Measurements from ENCODE around the gene ZNF276.
"Not testable (repeated sequence)": the region's sequence is repeated elsewhere in the genome, so short reads cannot be mapped to it uniquely, and the experiment has no call there.

Gene ZNF276

GRCh38 chr16:89690392-89690901 is 30.9 kb upstream of the ZNF276 start:
- Histone ChIP-seq H3K36me3 (ENCODE audit: control insufficient read depth in 1 of 2, insufficient read depth in 2 of 2, low read length in 2 of 2) (peaks cover 22 to 46% of the 10 kb centered on the region in 2 donors), H3K9me3 (ENCODE audit: control insufficient read depth in 1 of 2, low read length in 2 of 2) (no peaks in the 10 kb centered on the region), H3K4me1 (ENCODE audit: control insufficient read depth in 1 of 2, insufficient read depth in 2 of 2, low read length in 2 of 2) (peaks cover 0 to 9% of the 10 kb centered on the region in 2 donors), H3K27ac (ENCODE audit: low read length) (no peak overlapping the region), H3K4me3 (ENCODE audit: low read depth in 1 of 2, low read length in 2 of 2) (no peak overlapping the region), H3K27me3 (ENCODE audit: low read depth, low read length) (no peaks in the 10 kb centered on the region)

GRCh38 chr16:89691231-89691985 is 29.9 kb upstream of the ZNF276 start:
- Histone ChIP-seq H3K4me1 (ENCODE audit: control insufficient read depth in 1 of 2, insufficient read depth in 2 of 2, low read length in 2 of 2) (peaks cover 0 to 9% of the 10 kb centered on the region in 2 donors), H3K4me3 (ENCODE audit: low read depth in 1 of 2, low read length in 2 of 2) (no peak overlapping the region), H3K36me3 (ENCODE audit: control insufficient read depth in 1 of 2, insufficient read depth in 2 of 2, low read length in 2 of 2) (peaks cover 22 to 47% of the 10 kb centered on the region in 2 donors)

GRCh38 chr16:89691986-89692569 is 29.3 kb upstream of the ZNF276 start:
- H3K27ac ChIP-seq (ENCODE audit: low read length), result no peak overlapping the region
- H3K4me1 ChIP-seq (ENCODE audit: control insufficient read depth in 1 of 2, insufficient read depth in 2 of 2, low read length in 2 of 2), result peaks cover 0 to 9% of the 10 kb centered on the region in 2 donors
- H3K27me3 ChIP-seq (ENCODE audit: low read depth, low read length), result no peaks in the 10 kb centered on the region
- peaks cover 22 to 47% of the 10 kb centered on the region in 2 donors for H3K36me3 ChIP-seq (ENCODE audit: control insufficient read depth in 1 of 2, insufficient read depth in 2 of 2, low read length in 2 of 2)
- H3K9me3 ChIP-seq (ENCODE audit: control insufficient read depth in 1 of 2, low read length in 2 of 2), result no peaks in the 10 kb centered on the region
- H3K4me3 ChIP-seq (ENCODE audit: low read depth in 1 of 2, low read length in 2 of 2), result no peak overlapping the region

More at GRCh38 chr16:89691231-89691985, 29.9 kb upstream of the ZNF276 start:
- Histone ChIP-seq H3K27ac (ENCODE audit: low read length) (no peak overlapping the region), H3K27me3 (ENCODE audit: low read depth, low read length) (no peaks in the 10 kb centered on the region), H3K9me3 (ENCODE audit: control insufficient read depth in 1 of 2, low read length in 2 of 2) (no peaks in the 10 kb centered on the region)

DNA sequence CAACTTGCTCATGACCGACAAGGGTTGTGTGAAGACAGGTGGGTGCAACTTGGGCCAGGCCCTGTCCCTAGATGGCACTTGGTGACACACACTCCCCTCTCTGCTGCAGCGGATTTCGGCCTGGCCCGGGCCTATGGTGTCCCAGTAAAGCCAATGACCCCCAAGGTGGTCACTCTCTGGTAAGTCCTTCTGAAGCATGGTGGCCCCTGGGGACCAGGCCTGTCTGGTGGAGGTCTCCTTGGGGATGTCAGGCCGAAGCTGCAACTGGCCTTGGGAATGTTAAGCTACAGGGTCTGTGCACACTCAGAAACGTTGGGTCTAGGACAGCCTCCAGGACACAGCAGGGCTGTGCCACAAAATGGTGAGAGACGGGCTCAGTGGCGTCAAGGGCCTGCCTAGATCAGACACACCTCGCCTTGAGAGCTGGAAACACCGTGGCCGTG is 28.0 kb upstream of the ZNF276 start:
- Histone ChIP-seq H3K9me3 (ENCODE audit: control insufficient read depth in 1 of 2, low read length in 2 of 2) (no peaks in the 10 kb centered on the region), H3K27me3 (ENCODE audit: low read depth, low read length) (no peaks in the 10 kb centered on the region), H3K27ac (ENCODE audit: low read length) (no peak overlapping the region), H3K36me3 (ENCODE audit: control insufficient read depth in 1 of 2, insufficient read depth in 2 of 2, low read length in 2 of 2) (peaks cover 22 to 57% of the 10 kb centered on the region in 2 donors), H3K4me1 (ENCODE audit: control insufficient read depth in 1 of 2, insufficient read depth in 2 of 2, low read length in 2 of 2) (no peaks in the 10 kb centered on the region), H3K4me3 (ENCODE audit: low read depth in 1 of 2, low read length in 2 of 2) (no peak overlapping the region)

DNA sequence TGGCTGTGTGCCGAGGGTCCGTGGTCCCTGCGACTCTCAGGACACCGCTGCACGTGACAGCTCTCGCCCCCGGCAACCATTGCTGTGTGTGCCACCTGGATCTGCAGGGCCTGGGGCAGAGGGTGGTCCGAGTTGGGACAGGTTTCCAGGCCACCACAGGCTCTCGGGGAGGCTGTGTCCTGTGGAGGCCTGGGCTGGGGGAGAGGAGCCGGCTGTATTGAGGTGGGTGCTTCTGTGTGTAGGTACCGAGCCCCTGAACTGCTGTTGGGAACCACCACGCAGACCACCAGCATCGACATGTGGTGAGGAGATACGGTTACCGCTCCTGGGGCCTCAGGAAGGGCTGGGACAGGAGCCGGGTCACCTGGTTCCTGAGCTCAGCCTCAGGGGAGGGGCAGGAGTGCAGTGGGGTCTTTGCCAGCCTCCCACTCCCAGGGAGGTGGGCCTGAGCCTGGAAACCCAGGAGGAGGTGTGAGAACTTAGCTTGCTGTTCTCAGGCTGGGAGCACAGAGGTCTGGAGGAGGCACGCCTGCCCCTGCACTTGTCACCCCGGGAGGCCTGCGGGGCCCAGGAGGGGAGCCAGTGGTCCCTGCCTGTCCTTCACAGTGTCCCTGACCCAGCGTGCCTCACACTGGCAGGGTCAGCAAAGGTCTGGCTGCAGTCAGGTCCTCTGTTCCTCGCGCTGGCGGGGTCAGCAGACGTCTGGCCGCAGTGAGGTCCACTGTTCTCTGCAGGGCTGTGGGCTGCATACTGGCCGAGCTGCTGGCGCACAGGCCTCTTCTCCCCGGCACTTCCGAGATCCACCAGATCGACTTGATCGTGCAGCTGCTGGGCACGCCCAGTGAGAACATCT is 27.2 kb upstream of the ZNF276 start:
- Histone ChIP-seq H3K9me3 (ENCODE audit: control insufficient read depth in 1 of 2, low read length in 2 of 2) (no peaks in the 10 kb centered on the region), H3K36me3 (ENCODE audit: control insufficient read depth in 1 of 2, insufficient read depth in 2 of 2, low read length in 2 of 2) (peaks cover 18 to 57% of the 10 kb centered on the region in 2 donors), H3K4me1 (ENCODE audit: control insufficient read depth in 1 of 2, insufficient read depth in 2 of 2, low read length in 2 of 2) (no peaks in the 10 kb centered on the region), H3K27ac (ENCODE audit: low read length) (no peak overlapping the region), H3K27me3 (ENCODE audit: low read depth, low read length) (no peaks in the 10 kb centered on the region), H3K4me3 (ENCODE audit: low read depth in 1 of 2, low read length in 2 of 2) (no peak overlapping the region)

GRCh38 chr16:89694784-89695085 is 26.6 kb upstream of the ZNF276 start:
- not testable (repeated sequence) for H3K9me3 ChIP-seq (ENCODE audit: control insufficient read depth in 1 of 2, low read length in 2 of 2); H3K27ac ChIP-seq (ENCODE audit: low read length); H3K4me1 ChIP-seq (ENCODE audit: control insufficient read depth in 1 of 2, insufficient read depth in 2 of 2, low read length in 2 of 2); H3K4me3 ChIP-seq (ENCODE audit: low read depth in 1 of 2, low read length in 2 of 2); H3K27me3 ChIP-seq (ENCODE audit: low read depth, low read length)
- peaks cover 15 to 57% of the 10 kb centered on the region in 2 donors for H3K36me3 ChIP-seq (ENCODE audit: control insufficient read depth in 1 of 2, insufficient read depth in 2 of 2, low read length in 2 of 2)

GRCh38 chr16:89695086-89695874 is 26.1 kb upstream of the ZNF276 start:
- Histone ChIP-seq H3K27ac (ENCODE audit: low read length) (no peak overlapping the region), H3K4me1 (ENCODE audit: control insufficient read depth in 1 of 2, insufficient read depth in 2 of 2, low read length in 2 of 2) (peaks cover 0 to 6% of the 10 kb centered on the region in 2 donors), H3K36me3 (ENCODE audit: control insufficient read depth in 1 of 2, insufficient read depth in 2 of 2, low read length in 2 of 2) (peaks cover 15 to 57% of the 10 kb centered on the region in 2 donors), H3K9me3 (ENCODE audit: control insufficient read depth in 1 of 2, low read length in 2 of 2) (no peaks in the 10 kb centered on the region), H3K27me3 (ENCODE audit: low read depth, low read length) (no peaks in the 10 kb centered on the region), H3K4me3 (ENCODE audit: low read depth in 1 of 2, low read length in 2 of 2) (no peak overlapping the region)

- no peak overlapping the region for H3K4me3 ChIP-seq (ENCODE audit: low read depth in 1 of 2, low read length in 2 of 2)
- H3K27me3 ChIP-seq (ENCODE audit: low read depth, low read length), result no peaks in the 10 kb centered on the region
- no peak overlapping the region for H3K27ac ChIP-seq (ENCODE audit: low read length)
- peaks cover 11 to 50% of the 10 kb centered on the region in 2 donors for H3K36me3 ChIP-seq (ENCODE audit: control insufficient read depth in 1 of 2, insufficient read depth in 2 of 2, low read length in 2 of 2)
- H3K9me3 ChIP-seq (ENCODE audit: control insufficient read depth in 1 of 2, low read length in 2 of 2), result no peaks in the 10 kb centered on the region
- peaks cover 0 to 11% of the 10 kb centered on the region in 2 donors for H3K4me1 ChIP-seq (ENCODE audit: control insufficient read depth in 1 of 2, insufficient read depth in 2 of 2, low read length in 2 of 2)
Measured at GRCh38 chr16:89695875-89696669, 25.3 kb upstream of the ZNF276 start.

DNA sequence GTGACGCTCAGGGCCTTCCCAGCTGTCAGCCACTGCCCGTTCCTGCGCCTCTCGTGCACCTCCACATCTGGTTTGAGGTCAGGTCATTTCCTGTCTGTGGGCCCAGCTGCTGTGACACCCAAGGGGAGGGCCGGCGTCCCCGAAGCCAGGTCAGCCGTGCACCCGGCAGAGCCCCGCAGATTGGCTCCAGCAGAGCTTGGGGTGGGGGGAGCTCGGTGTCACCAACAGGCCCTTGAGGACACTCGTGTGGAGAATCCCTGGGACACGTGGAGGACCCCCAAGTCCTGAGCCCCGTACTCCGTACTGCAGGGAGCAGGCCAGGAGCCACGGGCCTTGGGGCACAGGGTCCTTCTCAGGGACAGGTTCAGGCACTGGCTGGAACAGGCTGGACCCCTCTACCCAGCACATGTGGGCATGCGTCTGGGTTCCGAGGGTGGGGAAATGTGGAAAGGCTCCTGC is 24.6 kb upstream of the ZNF276 start:
- Histone ChIP-seq H3K27me3 (ENCODE audit: low read depth, low read length) (no peaks in the 10 kb centered on the region), H3K4me1 (ENCODE audit: control insufficient read depth in 1 of 2, insufficient read depth in 2 of 2, low read length in 2 of 2) (peaks cover 0 to 12% of the 10 kb centered on the region in 2 donors), H3K4me3 (ENCODE audit: low read depth in 1 of 2, low read length in 2 of 2) (no peak overlapping the region), H3K9me3 (ENCODE audit: control insufficient read depth in 1 of 2, low read length in 2 of 2) (no peaks in the 10 kb centered on the region), H3K27ac (ENCODE audit: low read length) (no peak overlapping the region), H3K36me3 (ENCODE audit: control insufficient read depth in 1 of 2, insufficient read depth in 2 of 2, low read length in 2 of 2) (peaks cover 8 to 44% of the 10 kb centered on the region in 2 donors)

- Histone ChIP-seq H3K4me3 (ENCODE audit: low read depth in 1 of 2, low read length in 2 of 2) (no peak overlapping the region), H3K27ac (ENCODE audit: low read length) (no peak overlapping the region), H3K27me3 (ENCODE audit: low read depth, low read length) (no peaks in the 10 kb centered on the region), H3K4me1 (ENCODE audit: control insufficient read depth in 1 of 2, insufficient read depth in 2 of 2, low read length in 2 of 2) (peaks cover 0 to 15% of the 10 kb centered on the region in 2 donors), H3K9me3 (ENCODE audit: control insufficient read depth in 1 of 2, low read length in 2 of 2) (no peaks in the 10 kb centered on the region), H3K36me3 (ENCODE audit: control insufficient read depth in 1 of 2, insufficient read depth in 2 of 2, low read length in 2 of 2) (peaks cover 7 to 39% of the 10 kb centered on the region in 2 donors)
Measured at GRCh38 chr16:89697161-89697615, 24.1 kb upstream of the ZNF276 start.
